Natural killer cell (primary cell): ENCODE measurements around the gene KRT7. TPM values are rescaled to one million over a fixed set of nuclear protein-coding genes. Genes with fewer than 3 reads are reported as not detected.

ENCODE experiments used
- ATAC-seq, 3 donors: fragments of 150-1000 bp in 2 of 3; fragments of 200-7000 bp in 1 of 3; cut with Tn5 transposase; 1 replicate in 1 of 3; 2 replicates in 2 of 3; pipeline ENCODE4 v1.10.0; 2021; ENCODE audit warnings: mild to moderate bottlenecking in 2 of 3, moderate library complexity in 2 of 3
- DNase-seq, 2 donors: peaks; one replicate each; pipeline versions ENCODE4 v3.0.0 to v3.0.0-alpha.2; 2013 to 2021; ENCODE audit warnings: mixed read lengths in 1 of 2
- H3K27ac ChIP-seq: one replicate; pipeline ENCODE4 v1.5.1; 2013; ENCODE audit warnings: mild to moderate bottlenecking, low read length
- H3K27me3 ChIP-seq: one replicate; pipeline ENCODE4 v1.6.1; 2013; ENCODE audit warnings: low read length; ENCODE audit not compliant: control insufficient read depth, insufficient read depth
- H3K36me3 ChIP-seq: one replicate; pipeline ENCODE4 v1.6.1; 2013; ENCODE audit warnings: low read length; ENCODE audit not compliant: control insufficient read depth, insufficient read depth
- H3K4me1 ChIP-seq: one replicate; pipeline ENCODE4 v1.6.1; 2013; ENCODE audit warnings: low read length; ENCODE audit not compliant: control insufficient read depth, insufficient read depth
- H3K4me3 ChIP-seq: one replicate; pipeline ENCODE4 v1.5.1; 2013; ENCODE audit warnings: low read length
- H3K9me3 ChIP-seq: one replicate; pipeline ENCODE4 v1.6.1; 2013; ENCODE audit warnings: low read length; ENCODE audit not compliant: control insufficient read depth, insufficient read depth
- H3K27ac Mint-ChIP-seq, 2 donors: one replicate each; pipeline ENCODE4 v1.8.0; 2022; ENCODE audit warnings: mild to moderate bottlenecking in 2 of 2, mixed read lengths in 2 of 2, moderate library complexity in 1 of 2
- H3K27me3 Mint-ChIP-seq, 2 donors: one replicate each; pipeline ENCODE4 v1.8.0; 2022; ENCODE audit warnings: low read depth in 2 of 2, mixed read lengths in 2 of 2
- H3K36me3 Mint-ChIP-seq: one replicate; pipeline ENCODE4 v1.8.0; 2022; ENCODE audit warnings: mixed read lengths
- H3K4me1 Mint-ChIP-seq, 2 donors: one replicate each; pipeline ENCODE4 v1.8.0; 2022; ENCODE audit warnings: mixed read lengths in 2 of 2
- H3K4me3 Mint-ChIP-seq: one replicate; pipeline ENCODE4 v1.8.0; 2022; ENCODE audit warnings: mild to moderate bottlenecking, moderate library complexity, mixed read lengths
- H3K9me3 Mint-ChIP-seq, 2 donors: one replicate each; pipeline ENCODE4 v1.8.0; 2022; ENCODE audit warnings: mixed read lengths in 2 of 2
- WGBS: methylation state at CpG from one replicate; pipeline ENCODE4 v1.1.7; 2013; ENCODE audit warnings: missing lambda C conversion rate; ENCODE audit not compliant: insufficient coverage; 5-methylcytosine and 5-hydroxymethylcytosine counted together
- intact Hi-C: fragments of 100-400 bp; cut with micrococcal nuclease; formaldehyde crosslinking; loops from one replicate; pipeline ENCODE4 v1.14.2; 2022
- total RNA-seq, 4 donors: library from RNA; stranded (reverse); fragments of 120-200 nt in 1 of 4; gene quantifications; one replicate each; pipeline versions ENCODE4 v1.2.3 to v1.2.4, GENCODE V29; 2013 to 2022
- TF ChIP-seq, protein P1 (sequence below): fragments of 200-600 bp; IDR thresholded peaks from one replicate; pipeline ENCODE4 v1.8.0; 2022; ENCODE audit warnings: antibody characterized with exemption

Gene KRT7
- total RNA-seq, 3 donors from 2014 or later (not counting 1 experiment from before 2014, with no cell fraction given) = 0.54 TPM; not detected in 2

DNA sequence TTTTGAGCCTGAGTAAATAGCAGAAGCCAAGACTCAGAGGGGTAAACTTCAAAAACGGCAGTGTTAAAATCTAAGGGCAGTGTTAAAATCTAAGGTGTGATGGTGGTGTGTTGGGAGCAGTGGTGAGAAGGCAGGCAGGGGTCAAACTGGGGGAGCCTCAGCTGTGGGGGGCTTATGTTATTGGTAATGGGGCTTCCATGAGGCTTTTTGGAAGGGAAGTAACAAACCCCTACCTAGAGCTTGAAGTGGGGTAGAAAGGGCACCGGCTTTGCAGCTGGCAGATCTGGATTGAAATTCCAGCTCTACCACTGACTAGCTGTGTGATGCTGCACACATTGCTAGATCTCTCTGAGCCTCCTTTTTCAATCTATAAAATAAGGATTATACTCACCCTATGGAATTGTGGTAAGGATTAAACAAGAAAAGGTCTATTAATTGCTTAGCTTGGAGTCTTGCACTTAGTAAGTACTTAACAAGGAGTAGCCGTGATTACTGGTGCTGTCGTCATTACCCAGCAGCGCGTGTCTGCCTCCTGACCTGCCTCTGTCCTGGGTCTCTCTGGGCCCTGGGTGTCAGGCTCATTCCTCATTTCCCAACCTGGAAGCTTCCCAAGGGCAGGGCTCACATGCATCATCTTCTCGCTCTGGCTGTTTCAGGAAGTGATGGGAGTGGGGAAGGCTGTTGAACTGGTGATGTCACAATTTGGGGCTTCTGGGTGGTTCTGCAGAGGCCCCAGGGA lies 22.7 kb upstream of the KRT7 start:
- no peaks in the 10 kb centered on the region for H3K36me3 ChIP-seq
- TF ChIP-seq, protein P1, sequence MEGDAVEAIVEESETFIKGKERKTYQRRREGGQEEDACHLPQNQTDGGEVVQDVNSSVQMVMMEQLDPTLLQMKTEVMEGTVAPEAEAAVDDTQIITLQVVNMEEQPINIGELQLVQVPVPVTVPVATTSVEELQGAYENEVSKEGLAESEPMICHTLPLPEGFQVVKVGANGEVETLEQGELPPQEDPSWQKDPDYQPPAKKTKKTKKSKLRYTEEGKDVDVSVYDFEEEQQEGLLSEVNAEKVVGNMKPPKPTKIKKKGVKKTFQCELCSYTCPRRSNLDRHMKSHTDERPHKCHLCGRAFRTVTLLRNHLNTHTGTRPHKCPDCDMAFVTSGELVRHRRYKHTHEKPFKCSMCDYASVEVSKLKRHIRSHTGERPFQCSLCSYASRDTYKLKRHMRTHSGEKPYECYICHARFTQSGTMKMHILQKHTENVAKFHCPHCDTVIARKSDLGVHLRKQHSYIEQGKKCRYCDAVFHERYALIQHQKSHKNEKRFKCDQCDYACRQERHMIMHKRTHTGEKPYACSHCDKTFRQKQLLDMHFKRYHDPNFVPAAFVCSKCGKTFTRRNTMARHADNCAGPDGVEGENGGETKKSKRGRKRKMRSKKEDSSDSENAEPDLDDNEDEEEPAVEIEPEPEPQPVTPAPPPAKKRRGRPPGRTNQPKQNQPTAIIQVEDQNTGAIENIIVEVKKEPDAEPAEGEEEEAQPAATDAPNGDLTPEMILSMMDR = no peak
- H3K36me3 Mint-ChIP-seq = no peaks in the 10 kb centered on the region
- H3K9me3 Mint-ChIP-seq = no peaks in the 10 kb centered on the region
- H3K27ac Mint-ChIP-seq = no peak overlapping the region
- peaks cover 0 to 8% of the 10 kb centered on the region in 2 donors for H3K4me1 Mint-ChIP-seq
- no peak overlapping the region for H3K4me3 Mint-ChIP-seq
- peaks cover 5 to 25% of the 10 kb centered on the region in 2 donors for H3K27me3 Mint-ChIP-seq
- no peak for DNase-seq
- no peaks in the 10 kb centered on the region for H3K9me3 ChIP-seq
- no peaks in the 10 kb centered on the region for H3K27me3 ChIP-seq
- H3K4me3 ChIP-seq = no peak overlapping the region
- no peak for ATAC-seq
- 91% methylated on average over 6 of the region's 7 CpGs for WGBS
- intact Hi-C loops = no loop called here
- no peaks in the 10 kb centered on the region for H3K4me1 ChIP-seq
- H3K27ac ChIP-seq = no peak overlapping the region

DNA sequence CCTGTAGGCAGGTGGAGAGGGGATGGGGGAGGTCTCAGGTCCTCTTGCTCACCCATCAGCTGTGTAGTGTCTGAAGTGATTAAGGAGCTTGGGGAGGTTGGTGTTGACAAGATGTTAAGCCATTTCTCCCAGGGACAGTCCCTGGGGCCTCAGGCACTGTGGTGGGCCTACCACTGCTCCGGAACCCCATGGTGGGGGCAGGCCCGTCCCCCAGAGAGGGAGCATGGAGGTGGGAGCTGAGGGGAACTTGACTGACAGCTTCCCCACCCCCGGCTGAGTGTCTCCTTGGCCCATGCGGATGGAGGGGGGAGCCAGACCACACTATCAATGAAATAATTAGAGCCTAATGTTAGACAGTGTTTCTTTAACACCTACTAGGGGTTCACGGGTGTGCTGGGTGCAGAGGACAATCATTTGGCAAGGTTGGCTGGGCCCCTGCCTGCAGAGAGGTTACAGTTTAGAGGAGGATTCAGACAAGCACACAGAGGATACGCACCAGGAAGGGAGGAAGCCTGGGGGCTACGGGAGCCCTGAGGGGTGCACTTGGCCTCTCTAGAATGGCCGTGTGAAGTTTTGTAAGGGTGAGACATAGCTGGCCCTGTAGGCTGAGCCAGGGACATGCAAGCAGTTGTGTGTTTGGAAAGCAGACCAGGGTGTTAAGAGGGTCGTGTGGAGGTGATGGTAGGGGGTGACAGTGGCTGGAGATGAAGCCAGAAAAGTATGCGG lies 22.0 kb upstream of the KRT7 start:
- H3K27me3 Mint-ChIP-seq = peaks cover 5 to 24% of the 10 kb centered on the region in 2 donors
- H3K27me3 ChIP-seq = no peaks in the 10 kb centered on the region
- ATAC-seq = no peak

DNA sequence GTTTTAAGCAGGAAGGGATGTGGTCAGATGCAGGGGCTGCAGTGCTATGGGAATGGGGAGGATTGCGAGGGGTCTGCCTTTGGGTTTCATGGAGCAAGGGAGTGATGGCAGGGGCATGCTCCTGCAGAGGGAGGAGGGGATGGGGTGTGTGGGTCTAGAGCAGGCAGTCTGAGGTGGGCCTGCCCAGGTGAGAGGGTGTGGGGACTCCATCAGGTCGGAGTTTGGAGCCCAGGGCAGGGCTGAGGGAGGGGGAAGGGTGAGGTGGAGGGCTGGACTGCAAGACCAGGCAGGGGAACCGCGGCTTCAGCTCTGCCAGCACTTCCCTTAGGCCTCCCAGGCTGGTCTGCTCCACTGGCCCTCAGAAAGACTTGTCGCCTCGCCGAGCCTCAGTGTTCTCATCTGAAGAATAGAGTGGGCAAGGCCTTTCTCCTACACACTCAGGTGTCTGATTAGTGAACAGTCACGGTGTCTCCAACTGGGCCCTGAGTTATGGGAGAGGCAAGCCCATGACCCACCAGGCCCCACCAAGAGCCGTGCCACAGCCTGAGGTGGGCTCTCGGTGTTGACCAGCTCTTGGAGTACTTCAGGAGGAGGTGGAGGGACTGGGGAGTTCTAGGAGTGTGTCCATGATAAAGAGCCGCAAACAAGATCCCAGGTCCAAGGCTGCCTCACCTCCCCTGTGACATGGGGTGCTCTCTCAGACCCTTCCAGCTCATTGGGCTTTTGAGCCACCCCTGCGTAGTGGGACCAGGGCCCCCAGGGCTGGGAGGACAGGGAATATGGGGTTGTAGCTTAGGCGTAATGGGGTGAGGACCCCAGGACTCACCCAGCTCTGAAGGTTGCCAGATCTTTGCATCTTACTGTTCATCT lies 21.1 kb upstream of the KRT7 start:
- Mint-ChIP-seq H3K27me3 (peaks cover 5 to 20% of the 10 kb centered on the region in 2 donors), H3K9me3 (no peaks in the 10 kb centered on the region), H3K36me3 (no peaks in the 10 kb centered on the region), H3K4me3 (no peak overlapping the region), H3K4me1 (peaks cover 0 to 8% of the 10 kb centered on the region in 2 donors), H3K27ac (no peak overlapping the region)
- H3K4me1 ChIP-seq = no peaks in the 10 kb centered on the region
- no peak for DNase-seq
- H3K36me3 ChIP-seq = no peaks in the 10 kb centered on the region
- intact Hi-C loops = no loop called here
- H3K27ac ChIP-seq = no peak overlapping the region
- WGBS = 82% methylated on average over 13 of the region's 13 CpGs
- TF ChIP-seq, protein P1 = no peak
- ATAC-seq = no peak
- no peaks in the 10 kb centered on the region for H3K9me3 ChIP-seq
- no peaks in the 10 kb centered on the region for H3K27me3 ChIP-seq
- no peak overlapping the region for H3K4me3 ChIP-seq

More for the DNA sequence above, 22.0 kb upstream of the KRT7 start:
- no peak overlapping the region for H3K27ac Mint-ChIP-seq
- Histone ChIP-seq H3K9me3 (no peaks in the 10 kb centered on the region), H3K36me3 (no peaks in the 10 kb centered on the region), H3K4me1 (no peaks in the 10 kb centered on the region), H3K27ac (no peak overlapping the region), H3K4me3 (no peak overlapping the region)
- intact Hi-C loops = no loop called here
- peaks cover 0 to 8% of the 10 kb centered on the region in 2 donors for H3K4me1 Mint-ChIP-seq
- 86% methylated on average over 10 of the region's 10 CpGs for WGBS
- TF ChIP-seq, protein P1 = no peak
- DNase-seq = no peak
- no peak overlapping the region for H3K4me3 Mint-ChIP-seq
- no peaks in the 10 kb centered on the region for H3K36me3 Mint-ChIP-seq
- no peaks in the 10 kb centered on the region for H3K9me3 Mint-ChIP-seq
